Measurements from ENCODE around the gene CD83. TPM values are rescaled to one million over a fixed set of nuclear protein-coding genes. Genes with fewer than 3 reads are reported as not detected.

CD83 gene
- total RNA-seq, 2 experiments from 2014 or later: 15.0 to 26.2 TPM

DNA sequence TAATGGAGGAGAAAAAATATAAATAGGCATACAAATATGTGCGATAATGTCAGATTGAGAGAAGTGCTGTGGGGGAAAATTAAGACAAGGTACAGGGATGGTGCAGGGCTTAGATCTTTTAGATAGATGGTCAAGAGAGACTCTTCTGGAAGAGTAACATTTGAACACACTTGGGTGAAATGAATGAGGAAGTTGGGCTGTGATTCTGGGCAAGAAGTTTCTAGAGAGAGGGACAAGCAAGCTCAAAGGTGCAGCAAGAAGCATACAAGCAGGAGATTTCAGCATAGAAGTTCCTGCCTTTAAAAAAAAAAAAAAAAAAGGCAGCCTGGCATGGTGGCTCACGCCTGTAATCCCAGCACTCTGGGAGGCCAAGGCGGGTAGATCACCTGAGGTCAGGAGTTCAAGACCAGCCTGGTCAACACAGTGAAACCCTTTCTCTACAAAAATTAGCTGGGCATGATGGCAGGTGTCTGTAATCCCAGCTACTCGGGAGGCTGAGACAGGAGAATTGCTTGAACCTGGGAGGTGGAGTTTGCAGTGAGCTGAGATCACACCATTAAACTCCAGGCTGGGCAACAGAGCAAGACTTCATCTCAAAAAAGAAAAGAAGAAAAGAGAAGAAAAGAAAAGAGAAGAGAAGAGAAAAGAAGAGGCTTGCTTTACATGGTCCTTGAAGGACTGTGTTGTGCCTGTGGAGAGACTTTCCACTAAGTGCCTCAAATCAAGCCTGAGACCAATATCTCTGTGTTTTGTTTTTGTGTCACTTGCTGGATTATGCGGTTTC is 9.7 kb upstream of the CD83 start:
- TF ChIP-seq EZH2phosphoT487 (IDR thresholded peaks at IDR 0.05; ENCODE audit: borderline replicate concordance, low read depth, low read length): no peak
- TF ChIP-seq, protein P1, sequence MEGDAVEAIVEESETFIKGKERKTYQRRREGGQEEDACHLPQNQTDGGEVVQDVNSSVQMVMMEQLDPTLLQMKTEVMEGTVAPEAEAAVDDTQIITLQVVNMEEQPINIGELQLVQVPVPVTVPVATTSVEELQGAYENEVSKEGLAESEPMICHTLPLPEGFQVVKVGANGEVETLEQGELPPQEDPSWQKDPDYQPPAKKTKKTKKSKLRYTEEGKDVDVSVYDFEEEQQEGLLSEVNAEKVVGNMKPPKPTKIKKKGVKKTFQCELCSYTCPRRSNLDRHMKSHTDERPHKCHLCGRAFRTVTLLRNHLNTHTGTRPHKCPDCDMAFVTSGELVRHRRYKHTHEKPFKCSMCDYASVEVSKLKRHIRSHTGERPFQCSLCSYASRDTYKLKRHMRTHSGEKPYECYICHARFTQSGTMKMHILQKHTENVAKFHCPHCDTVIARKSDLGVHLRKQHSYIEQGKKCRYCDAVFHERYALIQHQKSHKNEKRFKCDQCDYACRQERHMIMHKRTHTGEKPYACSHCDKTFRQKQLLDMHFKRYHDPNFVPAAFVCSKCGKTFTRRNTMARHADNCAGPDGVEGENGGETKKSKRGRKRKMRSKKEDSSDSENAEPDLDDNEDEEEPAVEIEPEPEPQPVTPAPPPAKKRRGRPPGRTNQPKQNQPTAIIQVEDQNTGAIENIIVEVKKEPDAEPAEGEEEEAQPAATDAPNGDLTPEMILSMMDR (conservative IDR thresholded peaks at IDR 0.05; ENCODE audit: low read length): no peak
- Histone ChIP-seq H2AFZ (ENCODE audit: low read length) (peak overlapping the region; percentile 43; the same call in 1 of the 2 replicates), H3K79me2 (ENCODE audit: insufficient read depth, low read depth, low read length) (no peaks in the 10 kb centered on the region), H3K4me1 (ENCODE audit: insufficient read depth, low read length, poor library complexity, severe bottlenecking) (peaks cover 31% of the 10 kb centered on the region), H4K20me1 (ENCODE audit: insufficient read depth, low read length) (no peaks in the 10 kb centered on the region), H3K9me2 (ENCODE audit: insufficient read depth, low read length) (no peaks in the 10 kb centered on the region), H3K4me2 (ENCODE audit: low read length) (peak overlapping the region; percentile 80), H3K9me3 (ENCODE audit: low read length) (peaks cover 13% of the 10 kb centered on the region), H3K27ac (ENCODE audit: low read depth, low read length, poor library complexity, severe bottlenecking) (no peak overlapping the region), H3K4me3 (ENCODE audit: low read depth, low read length, poor library complexity, severe bottlenecking) (peak overlapping the region; percentile 39), H3K36me3 (ENCODE audit: insufficient read depth, low read length) (peaks cover 10% of the 10 kb centered on the region; the same call in 1 of the 2 replicates)
- no peak for DNase-seq (ENCODE audit: low spot score)
- CTCF ChIA-PET (ENCODE audit: unreplicated experiment): interaction anchor here (0.9 kb wide), 1 partner anchor 11 kb away, joined by 3 read pairs; no protein-coding TSS in a partner anchor
- intact Hi-C loops (cut with micrococcal nuclease; ENCODE audit: unreplicated experiment): no loop called here
- POLR2A ChIA-PET: interaction anchor here (2.2 to 3.0 kb wide), 3 partner anchors 10 to 26 kb away, joined by 7 to 21 read pairs (median 18); partner anchors contain the start of gene CD83
- no TSS peak for BruUV-seq (replicated peaks)

DNA sequence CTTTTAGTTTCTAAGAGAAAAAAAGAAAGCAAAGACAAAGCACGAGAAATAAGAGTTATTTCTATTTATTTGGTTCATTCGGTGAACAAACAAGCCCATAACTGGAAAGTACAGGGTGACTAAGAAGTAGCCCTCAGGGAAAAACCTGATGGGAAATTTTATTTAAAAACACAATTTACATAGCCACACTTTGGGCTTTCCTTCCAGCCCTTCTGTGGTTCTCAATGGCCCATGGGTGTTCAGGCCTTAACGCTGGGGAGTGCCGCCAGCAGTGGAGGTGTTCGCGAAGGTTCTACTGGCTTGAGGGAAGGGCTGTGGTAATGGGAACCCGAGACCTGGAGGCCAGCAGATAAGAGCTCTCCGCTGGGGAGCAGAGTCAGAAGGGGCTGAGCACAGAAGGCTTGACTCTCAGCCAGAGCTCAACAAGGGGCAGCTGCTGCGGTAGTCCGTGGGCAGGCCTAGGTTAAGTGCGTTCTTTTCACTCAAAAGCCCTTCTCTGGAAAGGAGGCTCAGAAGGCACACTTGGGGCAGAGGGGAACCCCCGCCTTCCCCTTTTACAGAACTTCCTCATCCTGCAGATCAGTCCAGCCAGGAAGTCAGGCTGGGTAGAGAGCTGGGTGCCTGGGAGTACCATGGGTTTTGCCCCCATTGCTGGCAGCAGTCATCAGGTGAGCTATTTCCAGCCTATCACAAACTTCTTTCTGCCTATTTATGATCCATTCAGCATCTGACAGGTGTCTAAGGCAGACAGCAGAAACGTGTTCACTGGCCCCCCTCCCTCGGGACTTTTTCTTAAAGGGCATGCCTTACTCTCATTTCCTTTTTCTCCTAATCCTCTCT is 8.8 kb upstream of the CD83 start:
- POLR2A ChIA-PET: interaction anchor here (0.6 to 3.0 kb wide), 5 partner anchors 9 to 906 kb away, joined by 3 to 21 read pairs (median 7); partner anchors contain the start of gene CD83
- H3K36me3 ChIP-seq (ENCODE audit: insufficient read depth, low read length): peaks cover 10% of the 10 kb centered on the region; the same call in 1 of the 2 replicates
- intact Hi-C loops (cut with micrococcal nuclease; ENCODE audit: unreplicated experiment): no loop called here

More for the DNA sequence above, 8.8 kb upstream of the CD83 start:
- BruUV-seq (replicated peaks): no TSS peak
- Histone ChIP-seq H3K27ac (ENCODE audit: low read depth, low read length, poor library complexity, severe bottlenecking) (peak overlapping the region; percentile 43), H3K9me2 (ENCODE audit: insufficient read depth, low read length) (no peaks in the 10 kb centered on the region), H3K4me3 (ENCODE audit: low read depth, low read length, poor library complexity, severe bottlenecking) (peak overlapping the region; percentile 39), H3K4me2 (ENCODE audit: low read length) (peak overlapping the region; percentile 80), H3K4me1 (ENCODE audit: insufficient read depth, low read length, poor library complexity, severe bottlenecking) (peaks cover 31% of the 10 kb centered on the region), H3K79me2 (ENCODE audit: insufficient read depth, low read depth, low read length) (no peaks in the 10 kb centered on the region), H3K9me3 (ENCODE audit: low read length) (peaks cover 13% of the 10 kb centered on the region), H2AFZ (ENCODE audit: low read length) (peak overlapping the region; percentile 43; the same call in 1 of the 2 replicates), H4K20me1 (ENCODE audit: insufficient read depth, low read length) (no peaks in the 10 kb centered on the region)
- CTCF ChIA-PET (ENCODE audit: unreplicated experiment): interaction anchor here (0.6 to 0.9 kb wide), 3 partner anchors 10 to 259 kb away, joined by 3 read pairs; no protein-coding TSS in a partner anchor
- TF ChIP-seq, protein P1 (conservative IDR thresholded peaks at IDR 0.05; ENCODE audit: low read length): no peak
- no peak for TF ChIP-seq EZH2phosphoT487 (IDR thresholded peaks at IDR 0.05; ENCODE audit: borderline replicate concordance, low read depth, low read length)
- peak; percentile 75 for DNase-seq (ENCODE audit: low spot score)

All from OCI-LY7 (cell line).